Aorta (tissue), 5 donors: ENCODE measurements around the gene FRMD4A. TPM values are rescaled to one million over a fixed set of nuclear protein-coding genes. Genes with fewer than 3 reads are reported as not detected.

Experiments used
- ATAC-seq: fragments of 200-7000 bp; cut with Tn5 transposase; one replicate; pipeline ENCODE4 v1.9.1; 2022; ENCODE audit warnings: moderate library complexity; ENCODE audit not compliant: low FRiP score
- DNase-seq, 2 donors: peaks; one replicate each; pipeline ENCODE4 v3.0.0-alpha.2; 2020
- H3K27ac ChIP-seq, 2 donors: one replicate each; pipeline ENCODE4 v1.5.1; 2013; ENCODE audit warnings: low read length in 2 of 2, mild to moderate bottlenecking in 2 of 2, moderate library complexity in 2 of 2, control low read depth in 1 of 2, inconsistent platforms in 1 of 2, low read depth in 1 of 2
- H3K27me3 ChIP-seq, 2 donors: one replicate each; pipeline ENCODE4 v1.6.1; 2013; ENCODE audit warnings: control low read depth in 1 of 2, low read length in 1 of 2, mild to moderate bottlenecking in 1 of 2, moderate library complexity in 1 of 2; ENCODE audit not compliant: insufficient read depth in 2 of 2, control insufficient read depth in 1 of 2
- H3K36me3 ChIP-seq, 2 donors: one replicate each; pipeline ENCODE4 v1.6.1; 2013; ENCODE audit warnings: control low read depth in 1 of 2, low read length in 1 of 2, mild to moderate bottlenecking in 1 of 2; ENCODE audit not compliant: insufficient read depth in 2 of 2, control insufficient read depth in 1 of 2
- H3K4me1 ChIP-seq, 2 donors: one replicate each; pipeline ENCODE4 v1.6.1; 2013; ENCODE audit warnings: low read length in 2 of 2, control low read depth in 1 of 2, mild to moderate bottlenecking in 1 of 2, moderate library complexity in 1 of 2; ENCODE audit not compliant: insufficient read depth in 2 of 2, control insufficient read depth in 1 of 2
- H3K4me3 ChIP-seq, 2 donors: one replicate each; pipeline ENCODE4 v1.5.1; 2013; ENCODE audit warnings: low read length in 2 of 2, control low read depth in 1 of 2, mild to moderate bottlenecking in 1 of 2
- H3K9me3 ChIP-seq: one replicate; pipeline ENCODE4 v1.6.1; 2013; ENCODE audit warnings: mild to moderate bottlenecking, low read length; ENCODE audit not compliant: control insufficient read depth
- WGBS, 2 donors: extraction: QIAGEN DNeasy Blood & Tissue Kit; methylation state at CpG; one replicate each; pipeline ENCODE4 v1.1.7; 2013; 5-methylcytosine and 5-hydroxymethylcytosine counted together
- intact Hi-C, 2 donors: fragments of 100-400 bp; cut with DNase I; formaldehyde crosslinking; loops; one replicate each; pipeline versions ENCODE4 v1.14.2 to v1.15.0; 2022
- polyA plus RNA-seq, 2 donors: library from polyadenylated mRNA; stranded (reverse); fragments of 200-250 nt; gene quantifications; one replicate each; pipeline ENCODE4 v1.2.3, GENCODE V29; 2013
- total RNA-seq, 2 donors: library from RNA; stranded (reverse); fragmentation: NEBNext Ultra II Directional; extraction: Animal tissue kit (Norgen Biotek cat#: 25700); gene quantifications; one replicate each; pipeline ENCODE4 v1.2.1, GENCODE V29; 2021
- donor health status: healthy with polysubstance abuse.
- donor health status: Bipolar disorder and iron deficiency.
- donor health status: DM: no; HTN: no; CAD: no.
- donor health status: DM: no; HTN: no; CAD: no.
- donor health status: DM: yes; HTN: yes; CAD: no.

FRMD4A gene
- total and polyA plus RNA-seq, 4 donors = 11.4 to 65.6 (median 39.7) TPM

DNA sequence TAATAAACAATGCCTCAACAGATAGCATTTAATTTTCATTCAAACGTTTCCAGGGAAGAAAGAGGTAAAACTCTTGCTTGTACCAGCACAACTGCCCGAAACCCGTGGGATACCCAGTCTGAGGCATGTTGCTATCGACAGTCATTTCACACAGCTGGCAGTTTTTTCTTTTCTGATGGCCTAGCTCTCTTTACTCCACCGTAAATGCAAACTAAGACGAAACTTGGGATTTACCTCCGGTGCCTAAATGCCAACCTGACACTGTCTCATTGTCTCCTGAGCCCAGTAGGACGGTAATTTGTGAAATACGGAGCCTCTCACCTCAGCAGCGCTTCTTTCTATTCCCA is 600.4 kb downstream of the FRMD4A start:
- DNase-seq (no peak), ATAC-seq (no peak)
- H3K36me3 ChIP-seq = peaks cover 0 to 2% of the 10 kb centered on the region in 2 donors
- no peaks in the 10 kb centered on the region for H3K9me3 ChIP-seq
- H3K4me3 ChIP-seq = no peak overlapping the region
- intact Hi-C loops = no loop called here
- no peaks in the 10 kb centered on the region for H3K4me1 ChIP-seq
- H3K27ac ChIP-seq = no peak overlapping the region
- WGBS, 2 donors = 76 to 79% methylated on average over 10 of the region's 10 CpGs
- H3K27me3 ChIP-seq = no peaks in the 10 kb centered on the region

DNA sequence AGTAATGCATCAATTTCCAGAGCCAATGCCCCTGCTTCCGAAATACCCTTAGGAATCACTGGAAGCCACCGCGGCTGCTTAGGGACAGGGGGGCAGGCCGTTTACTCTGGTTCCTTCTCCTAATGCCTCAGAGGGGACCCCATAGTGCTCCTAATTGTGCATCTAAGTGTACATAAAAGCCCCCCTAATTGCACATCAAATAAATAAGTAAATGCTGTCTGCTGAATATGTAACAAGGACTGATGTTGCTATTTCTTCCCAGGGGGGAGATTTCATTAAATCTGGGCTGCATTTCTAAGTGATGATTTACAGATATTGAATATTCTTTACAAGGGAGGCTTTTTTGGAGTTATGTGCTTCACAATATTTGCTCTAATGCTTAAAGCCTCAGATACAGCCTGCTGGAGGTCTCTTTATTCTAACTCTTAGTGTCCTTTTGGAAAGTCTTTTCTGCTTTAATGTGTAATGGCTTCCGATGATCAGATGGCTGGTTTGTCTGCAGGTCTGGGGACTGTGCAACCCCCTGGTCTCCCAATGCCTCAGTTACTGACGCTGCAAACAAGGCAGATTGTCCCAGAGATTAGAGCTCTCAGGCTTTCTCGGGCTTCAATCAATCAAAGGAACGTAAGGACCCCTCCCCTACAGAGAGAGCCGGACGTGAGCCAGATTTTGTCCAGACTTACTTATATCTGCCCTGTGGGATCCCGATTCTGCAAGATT is 601.0 kb downstream of the FRMD4A start:
- intact Hi-C loops = no loop called here

DNA sequence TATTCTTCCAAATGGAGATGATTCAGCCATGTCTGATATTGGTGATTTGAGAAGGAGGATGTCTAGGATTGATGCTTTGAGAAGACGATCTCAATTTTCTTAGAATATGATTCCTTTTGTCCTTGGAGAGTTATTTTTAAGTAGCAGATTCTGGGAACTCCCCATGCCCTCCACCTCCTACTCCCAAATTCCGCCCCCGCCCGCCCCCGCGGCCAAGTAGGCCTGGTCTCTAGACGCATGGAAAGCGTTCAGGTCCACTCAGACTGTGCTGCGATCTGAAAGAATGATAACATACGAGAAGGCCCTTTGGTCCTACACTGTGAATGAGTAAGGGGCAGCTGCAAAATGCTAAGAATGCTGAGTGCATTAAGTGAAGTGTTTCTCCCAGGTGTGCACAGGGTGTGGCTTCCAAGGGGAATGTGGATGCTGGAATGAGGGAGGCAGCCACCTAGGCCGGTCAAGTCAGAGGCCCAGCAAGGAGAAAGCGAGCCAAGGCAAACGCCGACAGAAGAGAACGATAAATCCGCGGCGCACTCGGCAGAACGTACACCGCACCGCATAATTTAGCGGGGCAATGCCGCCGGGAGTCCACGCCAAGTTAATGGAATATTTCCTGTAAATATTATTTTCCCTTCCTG is 601.7 kb downstream of the FRMD4A start:
- H3K4me1 ChIP-seq = no peaks in the 10 kb centered on the region
- no peak overlapping the region for H3K4me3 ChIP-seq
- no peak overlapping the region for H3K27ac ChIP-seq
- no peaks in the 10 kb centered on the region for H3K9me3 ChIP-seq
- peaks cover 0 to 2% of the 10 kb centered on the region in 2 donors for H3K36me3 ChIP-seq
- intact Hi-C loops = no loop called here
- 90 to 92% methylated on average over 26 of the region's 26 CpGs for WGBS, 2 donors
- H3K27me3 ChIP-seq = no peaks in the 10 kb centered on the region
- ATAC-seq (no peak), DNase-seq (no peak)

More for the DNA sequence above, 601.0 kb downstream of the FRMD4A start:
- Histone ChIP-seq H3K27ac (no peak overlapping the region), H3K9me3 (no peaks in the 10 kb centered on the region), H3K4me3 (no peak overlapping the region), H3K4me1 (no peaks in the 10 kb centered on the region), H3K36me3 (peaks cover 0 to 2% of the 10 kb centered on the region in 2 donors), H3K27me3 (no peaks in the 10 kb centered on the region)
- WGBS, 2 donors = 72 to 74% methylated on average over 11 of the region's 11 CpGs
- ATAC-seq (no peak), DNase-seq (no peak)

DNA sequence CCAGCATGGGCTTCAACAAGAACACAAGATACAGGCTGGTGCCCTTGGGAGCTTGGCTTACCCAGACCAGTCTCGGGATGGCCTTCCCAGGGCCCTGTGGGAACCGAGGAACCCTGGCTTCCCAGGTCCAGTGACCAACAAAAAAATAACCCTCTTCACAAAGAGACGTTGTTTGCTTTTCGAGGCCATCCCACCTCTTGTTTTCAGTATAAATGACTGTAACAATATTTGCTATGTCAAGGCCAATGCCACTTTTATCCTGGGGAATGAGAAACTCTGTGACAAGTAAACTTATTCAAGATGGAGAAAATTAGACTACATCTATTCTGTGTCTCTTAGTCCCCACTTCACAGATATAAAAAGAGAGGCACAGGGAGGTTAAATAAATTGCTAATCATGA is 605.1 kb downstream of the FRMD4A start:
- no peaks in the 10 kb centered on the region for H3K27me3 ChIP-seq
- H3K4me1 ChIP-seq = no peaks in the 10 kb centered on the region
- DNase-seq (peak in 1 of 2 donors; percentile 32), ATAC-seq (no peak)
- intact Hi-C loops = no loop called here
- H3K4me3 ChIP-seq = no peak overlapping the region
- no peaks in the 10 kb centered on the region for H3K36me3 ChIP-seq
- H3K9me3 ChIP-seq = no peaks in the 10 kb centered on the region
- no peak overlapping the region for H3K27ac ChIP-seq
- 65 to 73% methylated on average over 4 of the region's 4 CpGs for WGBS, 2 donors

DNA sequence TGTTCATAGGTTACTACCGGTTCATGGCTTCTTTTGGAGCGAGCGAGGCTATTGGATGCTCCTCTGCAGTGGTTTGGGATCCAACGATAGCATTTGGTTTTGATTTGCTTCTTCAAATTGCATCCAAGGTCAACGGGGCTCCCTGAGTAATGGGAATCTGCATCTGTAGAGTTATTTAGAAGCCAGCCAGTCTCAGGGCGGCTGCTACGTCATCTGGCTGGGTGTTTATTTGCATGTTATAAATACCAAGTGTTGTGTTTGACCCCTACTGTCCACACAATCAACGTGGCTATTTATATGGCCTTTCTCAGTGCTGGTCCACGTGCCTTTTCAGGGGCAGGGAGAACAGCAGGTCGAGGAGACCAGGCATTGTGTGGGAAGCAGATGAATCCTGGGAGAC is 606.2 kb downstream of the FRMD4A start:
- intact Hi-C loops = no loop called here
- H3K27me3 ChIP-seq = no peaks in the 10 kb centered on the region
- no peaks in the 10 kb centered on the region for H3K9me3 ChIP-seq
- 44 to 52% methylated on average over 10 of the region's 10 CpGs for WGBS, 2 donors
- DNase-seq (peak in 1 of 2 donors; percentile 30), ATAC-seq (peak; percentile 62)
- no peaks in the 10 kb centered on the region for H3K36me3 ChIP-seq
- H3K27ac ChIP-seq = no peak overlapping the region
- H3K4me1 ChIP-seq = no peaks in the 10 kb centered on the region
- H3K4me3 ChIP-seq = no peak overlapping the region

DNA sequence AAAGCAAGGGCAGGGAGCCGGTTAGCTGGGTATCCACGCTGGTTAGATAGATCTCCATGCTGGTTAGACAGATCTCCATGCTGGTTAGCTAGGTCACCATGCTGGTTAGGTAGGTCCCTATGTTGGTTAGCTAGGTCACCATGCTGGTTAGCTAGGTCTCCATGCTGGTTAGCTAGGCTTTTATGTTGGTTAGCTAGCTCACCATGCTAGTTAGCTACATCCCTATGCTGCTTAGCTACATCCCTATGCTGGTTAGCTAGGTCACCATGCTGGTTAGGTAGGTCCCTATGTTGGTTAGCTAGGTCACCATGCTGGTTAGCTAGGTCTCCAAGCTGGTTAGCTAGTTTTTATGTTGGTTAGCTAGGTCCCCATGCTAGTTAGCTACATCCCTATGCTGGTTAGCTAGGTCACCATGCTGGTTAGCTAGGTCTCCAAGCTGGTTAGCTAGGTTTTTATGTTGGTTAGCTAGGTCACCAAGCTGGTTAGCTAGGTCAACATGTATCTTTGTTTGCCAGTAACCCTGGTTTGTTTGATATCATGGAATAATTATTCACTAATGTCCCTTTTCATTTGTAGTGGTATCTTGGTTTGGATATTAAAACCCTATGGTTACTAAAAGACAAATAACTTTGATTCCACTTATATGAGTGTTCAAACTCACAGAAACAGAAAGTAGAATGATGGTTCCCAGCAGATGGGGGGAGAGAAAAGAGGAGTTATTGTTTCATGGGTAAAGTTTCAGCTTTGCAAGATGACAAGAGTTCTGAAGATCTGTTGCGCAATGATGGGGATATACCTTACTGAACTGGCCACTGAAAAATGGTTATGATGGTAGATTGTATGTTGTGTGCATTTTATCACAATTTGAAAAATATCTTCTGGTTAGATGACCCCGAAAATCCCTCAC is 607.7 kb downstream of the FRMD4A start:
- H3K9me3 ChIP-seq = no peaks in the 10 kb centered on the region
- 83 to 98% methylated on average over 4 of the region's 4 CpGs for WGBS, 2 donors
- DNase-seq (peak in 1 of 2 donors; percentile 24), ATAC-seq (no peak)
- no peaks in the 10 kb centered on the region for H3K4me1 ChIP-seq
- H3K4me3 ChIP-seq = no peak overlapping the region
- no peaks in the 10 kb centered on the region for H3K27me3 ChIP-seq
- intact Hi-C loops = no loop called here
- H3K36me3 ChIP-seq = no peaks in the 10 kb centered on the region
- H3K27ac ChIP-seq = no peak overlapping the region

DNA sequence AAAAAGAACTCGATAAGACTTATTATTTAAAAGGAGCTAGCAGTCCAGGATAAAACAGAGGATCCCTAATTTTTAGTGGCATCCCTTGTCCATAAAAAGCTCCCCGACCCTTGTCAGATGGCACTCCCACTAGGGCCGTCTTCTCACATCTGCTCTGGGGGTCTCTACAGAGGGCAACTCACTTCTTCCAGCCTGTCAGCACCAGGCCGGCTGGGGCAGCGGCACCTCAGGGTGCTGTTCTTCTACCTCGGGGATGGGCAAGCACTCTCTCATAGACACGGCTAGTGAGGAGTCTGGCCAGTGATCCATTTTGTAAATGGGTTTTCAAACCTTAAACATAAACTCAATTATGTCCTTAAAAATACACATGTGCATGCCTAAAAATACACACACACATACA is 609.2 kb downstream of the FRMD4A start:
- Histone ChIP-seq H3K27ac (no peak overlapping the region), H3K4me1 (no peaks in the 10 kb centered on the region), H3K27me3 (no peaks in the 10 kb centered on the region), H3K9me3 (no peaks in the 10 kb centered on the region), H3K36me3 (no peaks in the 10 kb centered on the region), H3K4me3 (no peak overlapping the region)
- WGBS, 2 donors = 92 to 95% methylated on average over 7 of the region's 7 CpGs
- no peak for ATAC-seq
- DNase-seq = peak in 1 of 2 donors; percentile 26
- intact Hi-C loops = no loop called here

DNA sequence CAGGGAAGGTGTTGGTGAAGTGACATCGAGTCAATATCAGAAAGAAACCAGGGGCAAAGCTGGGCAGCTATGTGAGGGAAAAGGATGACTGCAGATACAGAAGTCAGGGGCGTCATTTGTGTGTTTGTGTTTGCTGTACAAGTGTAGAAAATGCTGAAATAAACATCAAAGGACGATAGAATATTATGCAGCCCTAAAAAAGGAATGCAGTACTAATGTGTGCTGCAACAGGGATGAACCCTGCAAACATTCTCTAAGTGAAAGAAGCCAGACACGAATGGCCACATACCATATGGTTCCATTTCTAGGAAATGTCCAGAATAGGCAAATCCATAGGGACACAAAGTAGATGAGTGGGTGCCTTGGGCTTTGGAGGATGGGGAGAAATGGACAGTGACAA is 610.0 kb downstream of the FRMD4A start:
- 84 to 87% methylated on average over 4 of the region's 4 CpGs for WGBS, 2 donors
- Histone ChIP-seq H3K4me3 (no peak overlapping the region), H3K4me1 (no peaks in the 10 kb centered on the region), H3K36me3 (no peaks in the 10 kb centered on the region), H3K9me3 (no peaks in the 10 kb centered on the region), H3K27ac (no peak overlapping the region), H3K27me3 (no peaks in the 10 kb centered on the region)
- ATAC-seq = no peak
- intact Hi-C loops = no loop called here
- DNase-seq = no peak
